ENCODE results near the gene IFIT1. TPM values are rescaled to one million over a fixed set of nuclear protein-coding genes. Genes with fewer than 3 reads are reported as not detected.
"Not testable (repeated sequence)": the region's sequence is repeated elsewhere in the genome, so short reads cannot be mapped to it uniquely, and the experiment has no call there.

The IFIT1 gene
- total RNA-seq, 8 experiments from 2014 or later: 1.5 to 889 (median 8.4) TPM

GRCh38 chr10:89411135-89411534, 18.7 kb downstream of the IFIT1 start:
- H3K27ac ChIP-seq; H3K4me1 ChIP-seq (replicated peaks in 1 of 2); ATAC-seq (replicated peaks in 6 of 8); H3K4me3 ChIP-seq; in situ Hi-C loops (cut with MboI; ENCODE audit: low pct_unique_long_range_greater_than_20kb in 2 of 9, low sequenced_read_pairs in 9 of 9, unreplicated experiment in 9 of 9): not testable (repeated sequence)
- WGBS, 10 experiments: 50 to 100% (median 85%) methylated on average over 1 to 2 of the region's 2 CpGs

GRCh38 chr10:89412276-89412675, 19.9 kb downstream of the IFIT1 start:
- H3K27ac ChIP-seq; in situ Hi-C loops (cut with MboI; ENCODE audit: low pct_unique_long_range_greater_than_20kb in 2 of 9, low sequenced_read_pairs in 9 of 9, unreplicated experiment in 9 of 9); ATAC-seq (replicated peaks in 6 of 8); H3K4me3 ChIP-seq: not testable (repeated sequence)
- WGBS, 10 experiments: 82 to 100% (median 91%) methylated on average over 2 to 10 of the region's 10 CpGs; no CpG with 5 or more reads in 3 of the 10 experiments
- peaks cover 5 to 15% of the 10 kb centered on the region in 2 donors for H3K4me1 ChIP-seq (replicated peaks in 1 of 2)

GRCh38 chr10:89413398-89413912, 21.0 kb downstream of the IFIT1 start:
- Histone ChIP-seq H3K4me3 (peak overlapping the region in 4 of 5 donors; percentile 51 to 74 (median 58)), H3K4me1 (replicated peaks in 1 of 2) (peaks cover 11 to 26% of the 10 kb centered on the region in 2 donors), H3K27ac (no peak overlapping the region)
- 74 to 98% (median 92%) methylated on average over 2 to 7 of the region's 7 CpGs for WGBS, 10 experiments
- ATAC-seq (replicated peaks in 6 of 8): no peak
- in situ Hi-C loops (cut with MboI; ENCODE audit: low pct_unique_long_range_greater_than_20kb in 2 of 9, low sequenced_read_pairs in 9 of 9, unreplicated experiment in 9 of 9): no loop called here

GRCh38 chr10:89414146-89414878, 21.9 kb downstream of the IFIT1 start, which contains the start of gene IFIT5:
Gene IFIT5, plus strand, starts transcription at chr10:89414568. Its CDS starts 231 bp downstream, at chr10:89414799.
- peaks cover 11 to 34% of the 10 kb centered on the region in 2 donors for H3K4me1 ChIP-seq (replicated peaks in 1 of 2)
- ATAC-seq (replicated peaks in 6 of 8): peak; percentile 79 to 97 (median 96)
- WGBS, 10 experiments: 0 to 3% (median 0%) methylated on average over 3 to 26 of the region's 48 CpGs; no CpG with 5 or more reads in 1 of the 10 experiments
- H3K27ac ChIP-seq: peak within 1 kb of the TSS; percentile 79 to 87
- in situ Hi-C loops (cut with MboI; ENCODE audit: low pct_unique_long_range_greater_than_20kb in 2 of 9, low sequenced_read_pairs in 9 of 9, unreplicated experiment in 9 of 9): no loop called here
- H3K4me3 ChIP-seq: peak within 1 kb of the TSS; percentile 51 to 74 (median 66)

- Histone ChIP-seq H3K4me1 (replicated peaks in 1 of 2) (peaks cover 15 to 43% of the 10 kb centered on the region in 2 donors), H3K4me3 (peak overlapping the region; percentile 51 to 74 (median 66)), H3K27ac (peak overlapping the region; percentile 79 to 87)
- peak; percentile 71 to 80 (median 74) for ATAC-seq (replicated peaks in 6 of 8)
- in situ Hi-C loops (cut with MboI; ENCODE audit: low pct_unique_long_range_greater_than_20kb in 2 of 9, low sequenced_read_pairs in 9 of 9, unreplicated experiment in 9 of 9): no loop called here
- 0 to 51% (median 11%) methylated on average over 1 to 23 of the region's 66 CpGs; no CpG with 5 or more reads in 1 of the 10 experiments for WGBS, 10 experiments
Observed at GRCh38 chr10:89414879-89415821, 22.7 kb downstream of the IFIT1 start.

GRCh38 chr10:89416465-89416864, 24.0 kb downstream of the IFIT1 start:
- 67 to 100% (median 94%) methylated on average over 1 of the region's 1 CpG; no CpG with 5 or more reads in 4 of the 10 experiments for WGBS, 10 experiments
- Histone ChIP-seq H3K4me3 (no peak overlapping the region), H3K27ac (no peak overlapping the region), H3K4me1 (replicated peaks in 1 of 2) (peaks cover 15 to 45% of the 10 kb centered on the region in 2 donors)
- ATAC-seq (replicated peaks in 6 of 8): no peak
- in situ Hi-C loops (cut with MboI; ENCODE audit: low pct_unique_long_range_greater_than_20kb in 2 of 9, low sequenced_read_pairs in 9 of 9, unreplicated experiment in 9 of 9): no loop called here

GRCh38 chr10:89419548-89419947, 27.1 kb downstream of the IFIT1 start:
- in situ Hi-C loops (cut with MboI; ENCODE audit: low pct_unique_long_range_greater_than_20kb in 2 of 9, low sequenced_read_pairs in 9 of 9, unreplicated experiment in 9 of 9): no loop called here
- ATAC-seq (replicated peaks in 6 of 8): no peak
- peaks cover 15 to 43% of the 10 kb centered on the region in 2 donors for H3K4me1 ChIP-seq (replicated peaks in 1 of 2)
- H3K27ac ChIP-seq: no peak overlapping the region
- 0 to 74% (median 64%) methylated on average over 2 to 3 of the region's 3 CpGs; no CpG with 5 or more reads in 1 of the 10 experiments for WGBS, 10 experiments
- H3K4me3 ChIP-seq: peak overlapping the region in 1 of 5 donors; percentile 10

- in situ Hi-C loops (cut with MboI; ENCODE audit: low pct_unique_long_range_greater_than_20kb in 2 of 9, low sequenced_read_pairs in 9 of 9, unreplicated experiment in 9 of 9): loop anchor here in 3 of 9 experiments (10.0 kb wide), 1 partner anchor 144 kb away; no protein-coding TSS in a partner anchor
- H3K4me3 ChIP-seq: no peak overlapping the region
- WGBS, 10 experiments: 91 to 100% (median 100%) methylated on average over 1 to 2 of the region's 2 CpGs; no CpG with 5 or more reads in 3 of the 10 experiments
- no peak overlapping the region for H3K27ac ChIP-seq
- ATAC-seq (replicated peaks in 6 of 8): no peak
- H3K4me1 ChIP-seq (replicated peaks in 1 of 2): peaks cover 12 to 37% of the 10 kb centered on the region in 2 donors
Observed at GRCh38 chr10:89421018-89421476, 28.6 kb downstream of the IFIT1 start.

GRCh38 chr10:89425000-89425399, 32.6 kb downstream of the IFIT1 start:
- no peak overlapping the region for H3K4me3 ChIP-seq
- peaks cover 0 to 4% of the 10 kb centered on the region in 2 donors for H3K4me1 ChIP-seq (replicated peaks in 1 of 2)
- H3K27ac ChIP-seq: no peak overlapping the region
- in situ Hi-C loops (cut with MboI; ENCODE audit: low pct_unique_long_range_greater_than_20kb in 2 of 9, low sequenced_read_pairs in 9 of 9, unreplicated experiment in 9 of 9): loop anchor here in 5 of 9 experiments (10.0 to 25.0 kb wide), 3 partner anchors 137 to 312 kb away; no protein-coding TSS in a partner anchor
- no peak for ATAC-seq (replicated peaks in 6 of 8)
- 40 to 100% (median 94%) methylated on average over 1 to 2 of the region's 5 CpGs; no CpG with 5 or more reads in 5 of the 10 experiments for WGBS, 10 experiments

- Histone ChIP-seq H3K4me1 (replicated peaks in 1 of 2) (no peaks in the 10 kb centered on the region), H3K27ac (no peak overlapping the region), H3K4me3 (no peak overlapping the region)
- in situ Hi-C loops (cut with MboI; ENCODE audit: low pct_unique_long_range_greater_than_20kb in 2 of 9, low sequenced_read_pairs in 9 of 9, unreplicated experiment in 9 of 9): loop anchor here in 5 of 9 experiments (10.0 to 25.0 kb wide), 3 partner anchors 136 to 311 kb away; no protein-coding TSS in a partner anchor
- WGBS, 10 experiments: 0 to 78% (median 60%) methylated on average over 2 to 5 of the region's 5 CpGs; no CpG with 5 or more reads in 1 of the 10 experiments
- peak in 7 of 8 experiments; percentile 45 to 86 (median 75) for ATAC-seq (replicated peaks in 6 of 8)
Observed at GRCh38 chr10:89426230-89426868, 33.9 kb downstream of the IFIT1 start.

- H3K27ac ChIP-seq: no peak overlapping the region
- ATAC-seq (replicated peaks in 6 of 8): peak in 1 of 8 experiments; percentile 41
- no peaks in the 10 kb centered on the region for H3K4me1 ChIP-seq (replicated peaks in 1 of 2)
- no peak overlapping the region for H3K4me3 ChIP-seq
- in situ Hi-C loops (cut with MboI; ENCODE audit: low pct_unique_long_range_greater_than_20kb in 2 of 9, low sequenced_read_pairs in 9 of 9, unreplicated experiment in 9 of 9): loop anchor here in 5 of 9 experiments (10.0 to 25.0 kb wide), 3 partner anchors 135 to 310 kb away; no protein-coding TSS in a partner anchor
- 13 to 100% (median 82%) methylated on average over 1 to 4 of the region's 4 CpGs; no CpG with 5 or more reads in 2 of the 10 experiments for WGBS, 10 experiments
Observed at GRCh38 chr10:89427629-89428028, 35.2 kb downstream of the IFIT1 start.

- no peak overlapping the region for H3K27ac ChIP-seq
- WGBS, 10 experiments: 17 to 100% (median 67%) methylated on average over 1 of the region's 1 CpG; no CpG with 5 or more reads in 5 of the 10 experiments
- in situ Hi-C loops (cut with MboI; ENCODE audit: low pct_unique_long_range_greater_than_20kb in 2 of 9, low sequenced_read_pairs in 9 of 9, unreplicated experiment in 9 of 9): loop anchor here in 5 of 9 experiments (10.0 to 25.0 kb wide), 3 partner anchors 133 to 308 kb away; no protein-coding TSS in a partner anchor
- ATAC-seq (replicated peaks in 6 of 8): no peak
- H3K4me1 ChIP-seq (replicated peaks in 1 of 2): no peaks in the 10 kb centered on the region
- no peak overlapping the region for H3K4me3 ChIP-seq
Observed at GRCh38 chr10:89428877-89429276, 36.5 kb downstream of the IFIT1 start.
